SJSA1 (cell line): ENCODE measurements around the gene NIT2. TPM values are rescaled to one million over a fixed set of nuclear protein-coding genes. Genes with fewer than 3 reads are reported as not detected.
"Not testable (repeated sequence)": the region's sequence is repeated elsewhere in the genome, so short reads cannot be mapped to it uniquely, and the experiment has no call there.

ENCODE experiments used
- DNase-seq, 2 experiments: peaks; one replicate each; pipeline ENCODE4 v3.0.0-alpha.2; 2015 to 2020; ENCODE audit warnings: low spot score in 2 of 2, low read depth in 1 of 2
- H3K27ac ChIP-seq: fragments of 250-450 bp; sonication (Bioruptor Pico); 2 replicates; pipeline ENCODE4 v1.5.1; 2020; ENCODE audit warnings: mild to moderate bottlenecking, moderate library complexity
- H3K27me3 ChIP-seq: fragments of 250-450 bp; sonication (Bioruptor Pico); replicated peaks from 2 replicates; pipeline ENCODE4 v1.5.1; 2020; ENCODE audit warnings: mild to moderate bottlenecking, moderate library complexity
- H3K36me3 ChIP-seq: fragments of 250-450 bp; sonication (Bioruptor Pico); 2 replicates; pipeline ENCODE4 v1.5.1; 2020; ENCODE audit warnings: mild to moderate bottlenecking
- H3K4me1 ChIP-seq: fragments of 250-450 bp; sonication (Bioruptor Pico); replicated peaks from 2 replicates; pipeline ENCODE4 v1.6.1; 2021; ENCODE audit warnings: mild to moderate bottlenecking
- H3K4me3 ChIP-seq: fragments of 250-450 bp; sonication (Bioruptor Pico); 2 replicates; pipeline ENCODE4 v1.5.1; 2020; ENCODE audit warnings: mild to moderate bottlenecking
- H3K9me3 ChIP-seq: fragments of 250-450 bp; sonication (Bioruptor Pico); replicated peaks from 2 replicates; pipeline ENCODE4 v1.5.1; 2020; ENCODE audit warnings: mild to moderate bottlenecking
- total RNA-seq: library from RNA; depleted of rRNA; stranded (reverse); fragments of >200 nt; shearing (Covaris generic); gene quantifications from 2 replicates; pipeline ENCODE4 v1.2.3, GENCODE V29; 2014

Gene NIT2
- total RNA-seq, 1 experiment from 2014 or later: 34.2 TPM

- not testable (repeated sequence) for DNase-seq, H3K27me3 ChIP-seq, H3K4me3 ChIP-seq, H3K4me1 ChIP-seq, H3K27ac ChIP-seq, H3K9me3 ChIP-seq
- peaks cover 26% of the 10 kb centered on the region for H3K36me3 ChIP-seq
These were observed 7.2 kb upstream of the NIT2 start for GRCh38 chr3:100327377-100327776.

GRCh38 chr3:100329800-100330489 lies 4.6 kb upstream of the NIT2 start:
- Histone ChIP-seq H3K36me3 (peaks cover 21% of the 10 kb centered on the region), H3K27ac (no peak overlapping the region), H3K4me3 (no peak overlapping the region), H3K4me1 (peaks cover 6% of the 10 kb centered on the region), H3K9me3 (no peaks in the 10 kb centered on the region), H3K27me3 (no peaks in the 10 kb centered on the region)
- DNase-seq: no peak

- DNase-seq: no peak
- H3K36me3 ChIP-seq: peaks cover 15% of the 10 kb centered on the region
- H3K4me3 ChIP-seq: no peak overlapping the region
- no peaks in the 10 kb centered on the region for H3K27me3 ChIP-seq
- no peak overlapping the region for H3K27ac ChIP-seq
- no peaks in the 10 kb centered on the region for H3K9me3 ChIP-seq
- H3K4me1 ChIP-seq: peaks cover 9% of the 10 kb centered on the region
These were observed 3.9 kb upstream of the NIT2 start for GRCh38 chr3:100330651-100331050.

GRCh38 chr3:100331660-100332059 lies 2.9 kb upstream of the NIT2 start:
- no peak for DNase-seq
- Histone ChIP-seq H3K27me3 (no peaks in the 10 kb centered on the region), H3K9me3 (no peaks in the 10 kb centered on the region), H3K36me3 (peaks cover 10% of the 10 kb centered on the region), H3K27ac (no peak overlapping the region), H3K4me3 (no peak overlapping the region), H3K4me1 (peaks cover 9% of the 10 kb centered on the region)

- no peak for DNase-seq
- Histone ChIP-seq H3K36me3 (peaks cover 4% of the 10 kb centered on the region), H3K27me3 (no peaks in the 10 kb centered on the region), H3K4me1 (peaks cover 9% of the 10 kb centered on the region), H3K4me3 (no peak overlapping the region), H3K9me3 (no peaks in the 10 kb centered on the region), H3K27ac (no peak overlapping the region)
These were observed 1.5 kb upstream of the NIT2 start for GRCh38 chr3:100333051-100333450.

GRCh38 chr3:100333970-100334487 lies 528 bp upstream of the NIT2 start:
- Histone ChIP-seq H3K27ac (peak overlapping the region; percentile 50; the same call in 1 of the 2 replicates), H3K27me3 (no peaks in the 10 kb centered on the region), H3K4me3 (peak overlapping the region; percentile 91)

GRCh38 chr3:100335434-100335833 lies 877 bp downstream of the NIT2 start:
- no peaks in the 10 kb centered on the region for H3K27me3 ChIP-seq
- H3K4me3 ChIP-seq: peak overlapping the region; percentile 91
- H3K27ac ChIP-seq: peak overlapping the region; percentile 50; the same call in 1 of the 2 replicates
- H3K4me1 ChIP-seq: peaks cover 9% of the 10 kb centered on the region
- H3K36me3 ChIP-seq: peaks cover 16% of the 10 kb centered on the region
- no peaks in the 10 kb centered on the region for H3K9me3 ChIP-seq
- no peak for DNase-seq

More at GRCh38 chr3:100333970-100334487, 528 bp upstream of the NIT2 start:
- Histone ChIP-seq H3K36me3 (peaks cover 7% of the 10 kb centered on the region), H3K9me3 (no peaks in the 10 kb centered on the region), H3K4me1 (peaks cover 9% of the 10 kb centered on the region)
- no peak for DNase-seq

- H3K4me1 ChIP-seq: not testable (repeated sequence)
These were observed 1.7 kb downstream of the NIT2 start for GRCh38 chr3:100336229-100336628.

GRCh38 chr3:100338911-100339310 lies 4.4 kb downstream of the NIT2 start:
- no peak overlapping the region for H3K27ac ChIP-seq
- peaks cover 9% of the 10 kb centered on the region for H3K4me1 ChIP-seq
- H3K9me3 ChIP-seq: no peaks in the 10 kb centered on the region
- no peaks in the 10 kb centered on the region for H3K27me3 ChIP-seq
- peaks cover 38% of the 10 kb centered on the region for H3K36me3 ChIP-seq
- no peak for DNase-seq
- H3K4me3 ChIP-seq: no peak overlapping the region

More at GRCh38 chr3:100336229-100336628, 1.7 kb downstream of the NIT2 start:
- not testable (repeated sequence) for H3K4me3 ChIP-seq, DNase-seq, H3K27me3 ChIP-seq, H3K27ac ChIP-seq, H3K9me3 ChIP-seq
- H3K36me3 ChIP-seq: peaks cover 22% of the 10 kb centered on the region

GRCh38 chr3:100339786-100340185 lies 5.2 kb downstream of the NIT2 start:
- Histone ChIP-seq H3K36me3 (peaks cover 38% of the 10 kb centered on the region), H3K27me3 (no peaks in the 10 kb centered on the region)

GRCh38 chr3:100340527-100340926 lies 6.0 kb downstream of the NIT2 start:
- no peaks in the 10 kb centered on the region for H3K27me3 ChIP-seq
- H3K9me3 ChIP-seq: no peaks in the 10 kb centered on the region
- H3K4me3 ChIP-seq: no peak overlapping the region
- peaks cover 41% of the 10 kb centered on the region for H3K36me3 ChIP-seq
- no peak for DNase-seq
- H3K27ac ChIP-seq: no peak overlapping the region
- 0 out of 2 replicates have a peak, but pooled peaks cover under 1% of the 10 kb centered on the region for H3K4me1 ChIP-seq

More at GRCh38 chr3:100339786-100340185, 5.2 kb downstream of the NIT2 start:
- Histone ChIP-seq H3K9me3 (no peaks in the 10 kb centered on the region), H3K27ac (no peak overlapping the region), H3K4me3 (no peak overlapping the region), H3K4me1 (0 out of 2 replicates have a peak, but pooled peaks cover 4% of the 10 kb centered on the region)
- DNase-seq: no peak

- Histone ChIP-seq H3K27me3 (no peaks in the 10 kb centered on the region), H3K27ac (no peak overlapping the region), H3K4me3 (no peak overlapping the region), H3K4me1 (no peaks in the 10 kb centered on the region), H3K9me3 (no peaks in the 10 kb centered on the region), H3K36me3 (peaks cover 60% of the 10 kb centered on the region)
- no peak for DNase-seq
These were observed 14.2 kb downstream of the NIT2 start for GRCh38 chr3:100348727-100349126.

GRCh38 chr3:100351770-100352169 lies 17.2 kb downstream of the NIT2 start:
- H3K4me1 ChIP-seq, H3K4me3 ChIP-seq, H3K27ac ChIP-seq, H3K9me3 ChIP-seq, H3K27me3 ChIP-seq, DNase-seq: not testable (repeated sequence)
- H3K36me3 ChIP-seq: peaks cover 56% of the 10 kb centered on the region

GRCh38 chr3:100352296-100353231 lies 18.0 kb downstream of the NIT2 start:
- DNase-seq: no peak
- H3K4me3 ChIP-seq: no peak overlapping the region
- no peaks in the 10 kb centered on the region for H3K4me1 ChIP-seq
- H3K27ac ChIP-seq: no peak overlapping the region
- no peaks in the 10 kb centered on the region for H3K9me3 ChIP-seq
- peaks cover 56% of the 10 kb centered on the region for H3K36me3 ChIP-seq
- no peaks in the 10 kb centered on the region for H3K27me3 ChIP-seq
